H1 (cell line): Measurements from ENCODE around the gene SH3GL1. TPM values are rescaled to one million over a fixed set of nuclear protein-coding genes. Genes with fewer than 3 reads are reported as not detected.

ENCODE experiments used
- CTCF ChIA-PET: fragments of 300-600 bp; sonication (Branson Sonifier 250); formaldehyde crosslinking; loops from one replicate; lab custom pipeline; 2021; ENCODE audit not compliant: partially characterized antibody; lab: Charles Lee
- POLR2A ChIA-PET: fragments of 300-600 bp; sonication (Branson Sonifier 250); formaldehyde crosslinking; loops from one replicate; lab custom pipeline; 2021; ENCODE audit warnings: inconsistent platforms; ENCODE audit not compliant: partially characterized antibody; lab: Charles Lee
- DNase-seq, 2 experiments: peaks; one replicate each; pipeline versions ENCODE4 v3.0.0 to v3.0.0-alpha.2; 2010 to 2022; ENCODE audit warnings: low spot score in 2 of 2, low read depth in 1 of 2, mixed read lengths in 1 of 2
- FAIRE-seq: peaks from 2 replicates; lab custom pipeline; 2011; peaks lifted over from hg19 to GRCh38; lab: Jason Lieb, UNC
- H2AFZ ChIP-seq: 2 replicates; pipeline ENCODE4 v1.8.1; 2012; ENCODE audit warnings: low read length, inconsistent platforms
- H2AK5ac ChIP-seq: 2 replicates; pipeline ENCODE4 v1.6.1; 2013; ENCODE audit warnings: low read depth, low read length
- H2BK120ac ChIP-seq: replicated peaks from 2 replicates; pipeline ENCODE3; 2013; ENCODE audit warnings: low read depth, low read length, inconsistent platforms
- H2BK12ac ChIP-seq: 2 replicates; pipeline ENCODE4 v1.6.1; 2013; ENCODE audit warnings: low read depth, low read length
- H2BK15ac ChIP-seq: 2 replicates; pipeline ENCODE4 v1.6.1; 2013; ENCODE audit warnings: low read length
- H2BK20ac ChIP-seq: 2 replicates; pipeline ENCODE4 v1.6.1; 2013; ENCODE audit warnings: low read length
- H2BK5ac ChIP-seq: 2 replicates; pipeline ENCODE4 v1.6.1; 2013; ENCODE audit warnings: low read depth, low read length
- H3K14ac ChIP-seq: 2 replicates; pipeline ENCODE4 v1.6.1; 2013; ENCODE audit warnings: inconsistent platforms; ENCODE audit not compliant: insufficient read length
- H3K18ac ChIP-seq: 2 replicates; pipeline ENCODE4 v1.6.1; 2013; ENCODE audit warnings: low read length; ENCODE audit errors: extremely low read depth
- H3K23ac ChIP-seq: 2 replicates; pipeline ENCODE4 v1.6.1; 2013; ENCODE audit warnings: inconsistent platforms; ENCODE audit not compliant: insufficient read length
- H3K23me2 ChIP-seq: 2 replicates; pipeline ENCODE4 v1.6.1; 2013; ENCODE audit warnings: low read depth, low read length
- H3K27ac ChIP-seq: 2 replicates; pipeline ENCODE4 v1.6.1; 2011; ENCODE audit warnings: low read depth, low read length, inconsistent platforms
- H3K27me3 ChIP-seq, 4 experiments: replicated peaks in 1 of 4; 1 replicate in 1 of 4; 2 replicates in 3 of 4; pipeline versions ENCODE4 v1.6.1 to v1.8.1; 2011 to 2013; ENCODE audit warnings: low read length in 3 of 4, mild to moderate bottlenecking in 3 of 4, inconsistent platforms in 2 of 4, mixed read lengths in 2 of 4, moderate library complexity in 1 of 4; ENCODE audit not compliant: control insufficient read depth in 3 of 4, insufficient read depth in 3 of 4; ENCODE audit errors: extremely low read depth in 1 of 4
- H3K36me3 ChIP-seq, 4 experiments: 2 replicates each; pipeline versions ENCODE4 v1.6.1 to v1.8.1; 2011 to 2013; ENCODE audit warnings: mild to moderate bottlenecking in 4 of 4, low read length in 3 of 4, moderate library complexity in 2 of 4, control low read depth in 1 of 4, inconsistent platforms in 1 of 4; ENCODE audit not compliant: insufficient read depth in 4 of 4, control insufficient read depth in 2 of 4
- H3K4ac ChIP-seq: replicated peaks from 2 replicates; pipeline ENCODE3; 2013; ENCODE audit warnings: low read length, low read depth, mixed read lengths, inconsistent platforms; ENCODE audit not compliant: insufficient read length
- H3K4me1 ChIP-seq, 4 experiments: replicated peaks in 1 of 4; 1 replicate in 1 of 4; 2 replicates in 3 of 4; pipeline versions ENCODE4 v1.6.1 to v1.8.1; 2011 to 2013; ENCODE audit warnings: low read length in 3 of 4, inconsistent platforms in 2 of 4, mixed read lengths in 1 of 4; ENCODE audit not compliant: insufficient read depth in 4 of 4, control insufficient read depth in 3 of 4
- H3K4me2 ChIP-seq, 2 experiments: 2 replicates each; pipeline versions ENCODE4 v1.6.1 to v1.8.1; 2011 to 2013; ENCODE audit warnings: low read depth in 2 of 2, low read length in 2 of 2, control low read depth in 1 of 2, inconsistent platforms in 1 of 2, mild to moderate bottlenecking in 1 of 2; ENCODE audit not compliant: insufficient read depth in 1 of 2
- H3K4me3 ChIP-seq, 4 experiments: fragments of 200-600, 300-600 bp in 1 of 4; sonication (generic), shearing (Covaris generic), sonication (Bioruptor Twin) in 1 of 4; 2 replicates each; pipeline versions ENCODE4 v1.5.1 to v1.8.1; 2011 to 2016; ENCODE audit warnings: low read length in 4 of 4, low read depth in 3 of 4, control low read depth in 2 of 4, inconsistent platforms in 2 of 4, mild to moderate bottlenecking in 2 of 4, mixed read lengths in 1 of 4, moderate library complexity in 1 of 4; ENCODE audit not compliant: insufficient read depth in 2 of 4; ENCODE audit errors: extremely low read depth in 1 of 4
- H3K56ac ChIP-seq: replicated peaks from 2 replicates; pipeline ENCODE3; 2013; ENCODE audit warnings: low read depth, mild to moderate bottlenecking, mixed read lengths, low read length, inconsistent platforms; ENCODE audit not compliant: insufficient read length
- H3K79me1 ChIP-seq: 2 replicates; pipeline ENCODE4 v1.6.1; 2013; ENCODE audit warnings: low read depth, low read length, control low read depth
- H3K79me2 ChIP-seq, 2 experiments: 2 replicates each; pipeline versions ENCODE4 v1.6.1 to v1.8.1; 2012 to 2013; ENCODE audit warnings: low read length in 2 of 2, mild to moderate bottlenecking in 2 of 2, inconsistent platforms in 1 of 2; ENCODE audit not compliant: insufficient read depth in 2 of 2, control insufficient read depth in 1 of 2
- H3K9ac ChIP-seq, 4 experiments: replicated peaks in 1 of 4; 1 replicate in 1 of 4; 2 replicates in 3 of 4; pipeline versions ENCODE4 v1.6.1 to v1.8.1; 2011 to 2013; ENCODE audit warnings: low read depth in 3 of 4, low read length in 3 of 4, control low read depth in 2 of 4, mild to moderate bottlenecking in 2 of 4, moderate library complexity in 2 of 4, inconsistent platforms in 1 of 4; ENCODE audit errors: extremely low read depth in 1 of 4
- H3K9me3 ChIP-seq, 2 experiments: 2 replicates each; pipeline versions ENCODE4 v1.6.1 to v1.8.1; 2012 to 2013; ENCODE audit warnings: mild to moderate bottlenecking in 2 of 2, moderate library complexity in 2 of 2, control low read depth in 1 of 2, inconsistent platforms in 1 of 2, low read depth in 1 of 2, low read length in 1 of 2, mixed read lengths in 1 of 2; ENCODE audit not compliant: insufficient read depth in 2 of 2
- H4K20me1 ChIP-seq, 2 experiments: replicated peaks in 1 of 2; 2 replicates each; pipeline versions ENCODE3 to v1.8.1; 2011 to 2013; ENCODE audit warnings: inconsistent platforms in 2 of 2, low read length in 2 of 2, mild to moderate bottlenecking in 1 of 2; ENCODE audit not compliant: insufficient read depth in 2 of 2, control insufficient read depth in 1 of 2
- H4K5ac ChIP-seq: 2 replicates; pipeline ENCODE4 v1.6.1; 2013; ENCODE audit warnings: low read length, low read depth, mixed read lengths, inconsistent platforms; ENCODE audit not compliant: insufficient read length
- H4K8ac ChIP-seq: 2 replicates; pipeline ENCODE4 v1.8.0; 2013; ENCODE audit warnings: mild to moderate bottlenecking, moderate library complexity, low read length, inconsistent platforms; ENCODE audit not compliant: insufficient read depth; ENCODE audit errors: extremely low read depth
- H4K91ac ChIP-seq: replicated peaks from 2 replicates; pipeline ENCODE3; 2013; ENCODE audit warnings: low read length, mixed read lengths, inconsistent platforms; ENCODE audit not compliant: insufficient read length
- CHD1 ChIP-seq: IDR thresholded peaks from 2 replicates; pipeline ENCODE4 v1.6.1; 2012; ENCODE audit warnings: low read depth, low read length, improper control_type of control experiment
- GABPA ChIP-seq: IDR thresholded peaks from 2 replicates; pipeline ENCODE4 v1.6.1; 2011; ENCODE audit warnings: mild to moderate bottlenecking, low read length, moderate library complexity, borderline replicate concordance; ENCODE audit not compliant: insufficient read depth
- HDAC2 ChIP-seq, 2 experiments: fragments of 300-600 bp in 1 of 2; sonication (generic) in 1 of 2; IDR thresholded peaks; 2 replicates each; pipeline ENCODE4 v1.6.1; 2011 to 2012; ENCODE audit warnings: low read depth in 2 of 2, low read length in 2 of 2, mild to moderate bottlenecking in 2 of 2, moderate library complexity in 2 of 2, borderline replicate concordance in 1 of 2, inconsistent platforms in 1 of 2
- KDM1A ChIP-seq: fragments of 200-600, 300-600 bp; sonication (generic); IDR thresholded peaks from 2 replicates; pipeline ENCODE4 v1.7.1; 2016; ENCODE audit warnings: mild to moderate bottlenecking, low read length, borderline replicate concordance
- KDM4A ChIP-seq: IDR thresholded peaks from one replicate; pipeline ENCODE4 v1.7.1; 2012; ENCODE audit warnings: low read depth, mild to moderate bottlenecking, moderate library complexity, low read length, inconsistent platforms; ENCODE audit not compliant: severe bottlenecking
- PHF8 ChIP-seq: fragments of 200-600 bp; sonication (generic); conservative IDR thresholded peaks from 2 replicates; pipeline ENCODE4 v1.7.1; 2012; ENCODE audit warnings: low read depth, mild to moderate bottlenecking, inconsistent platforms, low read length, moderate library complexity
- SAP30 ChIP-seq: fragments of 300-600 bp; sonication (generic); IDR thresholded peaks from 2 replicates; pipeline ENCODE4 v1.7.1; 2012; ENCODE audit warnings: low read length, moderate library complexity, mild to moderate bottlenecking, inconsistent platforms; ENCODE audit not compliant: insufficient read depth, insufficient replicate concordance
- SP1 ChIP-seq: IDR thresholded peaks from 2 replicates; pipeline ENCODE4 v1.6.1; 2011; ENCODE audit warnings: low read depth, low read length
- SP4 ChIP-seq: IDR thresholded peaks from 2 replicates; pipeline ENCODE4 v1.6.1; 2012; ENCODE audit warnings: low read length, inconsistent platforms
- SUZ12 ChIP-seq: fragments of 200-600 bp; sonication (generic); IDR thresholded peaks from 2 replicates; pipeline ENCODE4 v1.6.1; 2012; ENCODE audit warnings: mild to moderate bottlenecking, inconsistent platforms, low read length, moderate library complexity, mixed read lengths
- TEAD4 ChIP-seq: IDR thresholded peaks from 2 replicates; pipeline ENCODE4 v1.6.1; 2012; ENCODE audit warnings: low read depth, low read length, inconsistent platforms, mixed read lengths
- ZNF274 ChIP-seq: IDR thresholded peaks from 2 replicates; pipeline ENCODE4 v1.7.0; 2012; ENCODE audit warnings: low read length, borderline replicate concordance; ENCODE audit errors: extremely low read depth
- WGBS, 2 experiments: shearing (Covaris generic) in 1 of 2; methylation state at CpG; one replicate each; pipeline versions ENCODE4 v1.1.6 to v1.1.7; 2013 to 2015; ENCODE audit warnings: low lambda C conversion rate in 2 of 2, mixed read lengths in 2 of 2, inconsistent platforms in 1 of 2, low coverage in 1 of 2, missing lambda C conversion rate in 1 of 2; ENCODE audit not compliant: insufficient replicate concordance in 2 of 2, insufficient coverage in 1 of 2, insufficient read length in 1 of 2; ENCODE audit errors: extremely low coverage in 1 of 2, missing lambda C conversion rate in 1 of 2; 5-methylcytosine and 5-hydroxymethylcytosine counted together
- polyA plus RNA-seq, 7 experiments: library from polyadenylated mRNA; depleted of rRNA in 3 of 7; stranded (reverse) in 5 of 7; unstranded in 2 of 7; fragments of >200 nt in 5 of 7; fragments of 200-250 nt in 2 of 7; gene quantifications; 1 replicate in 5 of 7; 2 replicates in 1 of 7; 4 replicates in 1 of 7; pipeline versions ENCODE4 v1.2.1 to v1.2.3, GENCODE V29; 2011 to 2013; ENCODE audit warnings: missing spikeins in 2 of 7, mixed read lengths in 2 of 7
- total RNA-seq: library from RNA; stranded (reverse); fragmentation: NEBNext Ultra II Directional; extraction: Animal tissue kit (Norgen Biotek cat#: 25700); gene quantifications from 2 replicates; pipeline ENCODE4 v1.2.1, GENCODE V29; 2021

The SH3GL1 gene
- total and polyA plus RNA-seq, 2 of the 8 experiments (the other 6 are each of a cell fraction or from before 2014, with no cell fraction given) = 81.5 to 102 TPM

GRCh38 chr19:4326837-4327251, 73.5 kb downstream of the SH3GL1 start:
- Histone ChIP-seq H2BK120ac (no peak overlapping the region), H4K8ac (peak overlapping the region; percentile 85; the same call in 1 of the 2 replicates), H3K79me1 (no peaks in the 10 kb centered on the region), H3K79me2 (no peaks in the 10 kb centered on the region), H2BK5ac (0 out of 2 replicates have a peak overlapping the region, but pooled peaks have one; percentile 54), H4K91ac (peak overlapping the region; percentile 80), H3K9ac (peak overlapping the region in 3 of 4 experiments; percentile 54 to 74 (median 70); a peak in 5 of 7 replicates), H3K4me2 (peak overlapping the region; percentile 88 to 95), H3K23ac (no peak overlapping the region), H3K36me3 (peaks cover 0 to 10% (median 0%) of the 10 kb centered on the region in 4 experiments; a peak in 2 of 8 replicates), H3K4me1 (peaks cover 0 to 6% (median 3%) of the 10 kb centered on the region in 4 experiments; a peak in 5 of 7 replicates), H2BK12ac (peak overlapping the region; percentile 60), H2BK20ac (no peak overlapping the region), H3K9me3 (no peaks in the 10 kb centered on the region), H2BK15ac (no peak overlapping the region; the same call in 1 of the 2 replicates), H3K56ac (no peak overlapping the region), H3K4me3 (peak overlapping the region; percentile 59 to 70 (median 65)), H3K18ac (no peak overlapping the region), H4K20me1 (peaks cover 4 to 15% of the 10 kb centered on the region in 2 experiments), H4K5ac (peak overlapping the region; percentile 10), H3K27me3 (no peaks in the 10 kb centered on the region; a peak in 1 of 7 replicates), H3K27ac (peak overlapping the region; percentile 75), H3K14ac (no peak overlapping the region), H3K23me2 (peaks cover 12% of the 10 kb centered on the region; the same call in 1 of the 2 replicates), H2AK5ac (no peak overlapping the region), H3K4ac (peak overlapping the region; percentile 53), H2AFZ (0 out of 2 replicates have a peak overlapping the region, but pooled peaks have one; percentile 6)
- DNase-seq (peak in 1 of 2 experiments; percentile 89), FAIRE-seq (no peak)
- 5% methylated on average over 29 of the region's 33 CpGs; no CpG with 5 or more reads in 1 of the 2 experiments for WGBS, 2 experiments
- ChIA-PET CTCF (interaction anchor here (0.5 to 8.2 kb wide), 2 partner anchors 29 to 59 kb away, joined by 3 to 71 read pairs; no protein-coding TSS in a partner anchor), POLR2A (interaction anchor here (0.8 to 1.1 kb wide), 4 partner anchors 14 to 54 kb away, joined by 3 to 8 read pairs (median 3); partner anchors contain the start of gene MPND)
- TF ChIP-seq SAP30 = peak; percentile 54
- TF ChIP-seq ZNF274 = no peak
- TF ChIP-seq SP4 = peak; percentile 78; the same call in 1 of the 2 replicates
- peak; percentile 67 for TF ChIP-seq PHF8
- no peak for TF ChIP-seq SUZ12
- peak; percentile 49; the same call in 1 of the 2 replicates for TF ChIP-seq TEAD4
- no peak for TF ChIP-seq CHD1
- peak; percentile 64; the same call in 1 of the 2 replicates for TF ChIP-seq KDM1A
- 0 out of 2 replicates have a peak, but pooled peaks have one; percentile 32 for TF ChIP-seq SP1
- TF ChIP-seq HDAC2 (IDR thresholded peaks at IDR 0.05; ENCODE audit: borderline replicate concordance in 1 of 2, low read depth in 2 of 2, low read length in 2 of 2) = peak in 1 of 2 experiments; percentile 29; a peak in 1 of 4 replicates
- TF ChIP-seq GABPA = 0 out of 2 replicates have a peak, but pooled peaks have one; percentile 33
- TF ChIP-seq KDM4A = peak; percentile 77
